SH-SY5Y (cell line): Measurements from ENCODE around the gene MACO1.

Source experiments
- GATA2 ChIP-seq: IDR thresholded peaks from 2 replicates; pipeline ENCODE4 v1.6.1; 2011; ENCODE audit warnings: mild to moderate bottlenecking, low read depth, low read length
- GATA3 ChIP-seq: IDR thresholded peaks from 2 replicates; pipeline ENCODE4 v1.6.1; 2011; ENCODE audit warnings: low read depth, mild to moderate bottlenecking, low read length, moderate library complexity

- no peak for TF ChIP-seq GATA3
- no peak for TF ChIP-seq GATA2
Measured at GRCh38 chr1:25515033-25515432, 84.3 kb downstream of the MACO1 start.
